Stimulated activated CD4-positive, alpha-beta T cell treated with anti-CD3 and anti-CD28 coated beads, Interleukin-15, amount 100 ng/mL, for 24 hours (primary cell): ENCODE results near the gene BTN2A1.
"Not testable (repeated sequence)": the region's sequence is repeated elsewhere in the genome, so short reads cannot be mapped to it uniquely, and the experiment has no call there.

Experiments used
- DNase-seq: peaks from one replicate; pipeline ENCODE4 v3.0.0-alpha.2; 2020

Gene BTN2A1

DNA sequence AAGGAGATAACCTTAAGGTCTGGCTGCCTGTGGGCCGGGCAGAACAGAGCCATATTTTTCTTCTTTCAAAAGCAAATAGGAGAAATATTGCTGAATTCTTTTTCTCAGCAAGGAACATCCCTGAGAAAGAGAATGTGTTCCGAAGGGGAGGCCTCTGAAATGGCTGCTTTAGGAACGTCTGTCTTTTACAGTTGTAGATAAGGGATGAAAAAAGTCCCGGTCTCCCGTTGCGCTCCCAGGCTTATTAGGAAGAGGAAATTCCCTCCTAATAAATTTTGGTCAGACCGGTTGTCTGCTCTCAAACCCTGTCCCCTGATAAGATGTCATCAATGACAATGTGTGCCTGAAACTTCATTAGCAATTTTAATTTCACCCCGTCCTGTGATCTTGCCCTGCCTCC is 24.1 kb upstream of the BTN2A1 start:
- DNase-seq = not testable (repeated sequence)

DNA sequence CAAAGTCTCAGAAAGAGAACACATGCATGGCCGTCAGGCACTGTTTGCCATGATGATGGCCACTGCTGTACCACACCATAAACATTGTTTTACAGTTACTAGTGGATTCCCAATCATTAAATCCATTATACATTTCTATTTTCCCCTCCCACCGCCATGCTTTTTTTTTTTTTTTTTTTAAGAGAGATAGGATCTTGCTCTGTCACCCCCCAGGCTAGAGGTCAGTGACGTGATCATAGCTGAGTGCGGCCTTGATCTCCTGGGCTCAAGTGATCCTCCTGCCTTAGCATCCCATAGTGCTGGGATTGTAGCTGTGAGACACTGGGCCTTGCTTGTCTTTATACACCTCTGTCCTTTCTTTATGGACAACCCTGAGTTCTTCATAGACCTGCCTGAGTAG is 21.7 kb upstream of the BTN2A1 start:
- DNase-seq = no peak

DNA sequence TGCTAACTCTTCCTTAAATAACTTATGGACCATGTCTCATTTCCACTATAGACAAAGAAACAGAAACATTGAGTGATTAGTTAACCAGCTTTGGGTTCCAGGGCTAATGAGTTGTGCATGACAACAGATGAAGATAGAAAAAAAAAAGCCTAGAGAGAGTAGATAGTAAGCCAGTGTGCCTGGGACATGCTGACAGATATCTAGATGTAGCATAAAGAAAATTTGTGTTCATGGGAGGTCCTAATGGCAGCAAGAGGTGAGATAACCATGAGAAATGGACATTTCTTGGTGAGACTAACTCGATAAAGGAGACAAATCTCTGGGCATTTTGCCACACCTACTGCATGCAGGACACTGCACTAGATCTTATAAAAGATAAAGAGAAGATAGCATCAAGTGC is 20.2 kb upstream of the BTN2A1 start:
- no peak for DNase-seq

DNA sequence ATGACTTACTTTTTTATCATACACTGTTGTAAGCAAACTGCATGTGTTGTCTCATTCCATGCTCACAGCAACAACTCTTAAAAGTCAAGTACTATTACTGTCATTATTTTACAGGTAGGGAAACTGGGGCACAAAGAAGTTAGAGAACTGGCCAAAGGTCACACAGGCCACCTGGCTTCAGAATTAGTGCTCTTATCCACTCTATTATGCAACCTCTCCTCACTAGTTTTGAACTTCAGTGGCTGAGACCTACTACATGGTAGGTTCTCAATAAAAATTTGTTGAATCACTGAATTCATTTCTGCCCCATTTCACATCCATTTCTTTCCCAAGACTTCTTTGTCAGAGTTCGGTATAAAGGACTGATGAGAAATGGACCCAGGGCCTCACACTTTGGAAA is 19.8 kb upstream of the BTN2A1 start:
- no peak for DNase-seq

DNA sequence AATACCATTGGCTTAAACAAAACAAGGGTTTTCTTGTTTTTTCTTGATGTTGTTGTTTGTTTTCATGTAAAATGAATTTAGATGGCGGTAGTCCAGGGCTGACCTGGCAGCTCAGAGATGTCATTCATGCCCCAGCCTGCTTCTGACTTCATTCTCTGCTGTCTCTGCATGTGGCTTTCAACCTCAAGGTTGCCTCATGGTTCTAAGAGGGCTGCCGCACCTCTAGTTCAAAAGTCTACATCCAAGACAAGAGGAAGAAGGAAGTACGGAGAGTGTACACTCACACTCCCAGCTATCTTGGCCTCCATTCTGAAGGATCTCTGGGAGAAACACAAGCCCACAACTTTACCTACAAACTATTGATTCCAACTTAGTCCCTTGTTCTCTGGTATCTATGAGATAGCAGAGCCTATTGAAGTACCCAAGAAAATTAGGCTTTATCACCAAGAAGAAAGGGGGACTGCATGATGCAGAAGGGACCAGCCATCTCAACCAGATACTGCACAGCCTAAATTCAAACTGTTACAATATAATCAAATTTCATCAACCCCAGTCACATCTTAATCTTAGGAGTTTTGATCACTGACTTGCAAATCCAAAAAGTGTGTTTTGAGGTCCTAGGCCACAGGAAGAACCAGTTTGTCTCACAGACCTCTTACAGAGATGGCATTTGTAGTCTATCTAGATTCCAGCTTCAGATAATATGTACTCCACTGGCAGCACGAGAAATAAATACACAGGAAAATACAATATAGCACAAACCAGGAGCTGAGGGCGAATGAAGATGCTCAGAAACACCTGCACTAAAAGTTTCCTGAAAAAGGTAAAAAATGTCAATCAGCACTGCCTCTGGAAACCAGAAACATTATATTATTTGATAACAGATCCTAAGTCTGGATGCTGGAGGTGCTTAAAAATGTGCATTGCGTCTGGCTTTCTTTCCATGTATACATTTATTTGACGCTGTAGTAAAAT is 18.3 kb upstream of the BTN2A1 start:
- DNase-seq = no peak

DNA sequence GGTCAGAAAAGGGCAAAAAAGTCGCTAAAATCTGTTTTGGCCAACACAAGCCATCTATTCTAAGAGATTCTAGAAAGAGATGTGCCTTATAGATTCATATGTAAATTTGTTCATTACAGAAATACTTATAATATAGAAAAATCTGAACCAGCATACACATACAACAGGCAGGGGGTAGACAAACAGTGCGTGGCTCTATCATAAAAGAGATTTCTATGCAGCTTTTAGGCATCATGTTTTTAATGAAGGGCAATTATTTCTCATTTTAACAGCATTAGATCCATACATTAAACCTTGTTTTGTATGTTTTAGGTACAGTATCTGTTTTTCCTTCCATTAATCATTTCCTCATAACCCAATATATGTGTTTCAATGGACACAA is 16.8 kb upstream of the BTN2A1 start:
- DNase-seq = no peak

DNA sequence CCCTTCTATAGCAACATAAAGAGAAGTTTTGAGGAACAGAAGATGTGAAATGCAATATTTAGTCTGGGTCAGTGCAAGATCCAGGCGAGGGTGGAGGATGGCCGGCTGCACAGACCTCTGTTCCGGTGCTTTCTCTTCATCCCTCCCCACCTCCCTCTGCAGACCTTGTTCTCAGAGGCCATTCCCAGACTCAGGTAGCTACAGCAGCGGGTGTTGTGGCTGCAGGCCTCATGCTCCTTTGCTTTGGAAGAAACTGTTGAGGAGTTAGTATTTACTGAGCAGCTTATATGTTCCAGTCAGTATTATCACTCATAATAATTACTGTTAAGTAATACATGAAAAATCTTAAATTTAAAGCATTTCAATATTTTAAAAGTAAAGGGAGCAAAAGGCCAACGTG is 15.8 kb upstream of the BTN2A1 start:
- no peak for DNase-seq

DNA sequence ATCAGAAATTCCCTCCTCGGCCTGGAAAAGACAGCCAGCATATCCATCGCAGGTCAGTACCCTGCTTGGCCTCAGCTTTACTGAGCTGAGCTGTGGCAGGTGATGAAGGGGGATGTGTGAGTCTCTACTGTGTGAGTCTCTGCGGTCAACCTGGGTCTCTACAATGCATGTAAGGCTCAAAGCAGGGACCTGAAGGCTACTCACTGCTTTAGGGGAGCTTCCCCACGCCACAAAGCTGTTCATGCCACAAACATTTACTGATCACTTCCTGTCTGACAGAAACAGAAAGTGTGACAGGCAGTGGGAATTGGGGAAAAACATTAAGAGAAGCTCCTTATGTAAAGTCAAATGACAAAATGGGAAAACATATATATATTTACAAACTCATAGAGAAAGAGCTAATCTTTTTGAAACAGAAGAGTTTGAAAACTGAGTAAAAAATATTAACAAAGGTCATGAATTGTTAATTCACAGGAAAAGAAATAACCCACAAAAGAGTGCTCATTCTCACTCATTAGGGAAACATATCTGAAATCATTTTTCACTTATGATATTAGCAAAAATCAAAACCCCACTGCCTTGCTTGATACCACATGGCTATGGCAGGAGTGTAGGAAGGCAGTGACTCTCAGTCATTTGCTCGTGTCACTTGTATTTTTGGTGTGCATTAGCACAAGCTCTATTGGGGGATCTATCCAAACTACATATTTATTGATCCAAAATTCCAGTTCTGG is 11.7 kb upstream of the BTN2A1 start:
- peak; percentile 59 for DNase-seq

DNA sequence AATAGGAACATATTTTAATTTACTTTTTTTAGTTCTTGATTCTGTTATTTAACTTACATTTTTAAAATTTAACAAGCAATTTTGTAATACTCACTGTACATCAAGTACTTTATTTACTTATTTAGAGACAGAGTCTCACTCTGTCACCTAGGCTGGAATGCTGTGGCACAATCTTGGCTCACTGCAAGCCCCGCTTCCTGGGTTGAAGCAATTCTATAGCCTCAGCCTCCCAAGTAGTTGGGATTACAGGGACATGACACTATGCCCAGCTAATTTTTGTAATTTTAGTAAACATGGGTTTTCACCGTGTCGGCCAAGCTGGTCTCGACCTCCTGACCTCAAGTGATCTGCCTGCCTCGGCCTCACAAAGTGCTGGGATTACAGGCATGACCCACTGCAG is 10.5 kb upstream of the BTN2A1 start:
- DNase-seq = no peak

DNA sequence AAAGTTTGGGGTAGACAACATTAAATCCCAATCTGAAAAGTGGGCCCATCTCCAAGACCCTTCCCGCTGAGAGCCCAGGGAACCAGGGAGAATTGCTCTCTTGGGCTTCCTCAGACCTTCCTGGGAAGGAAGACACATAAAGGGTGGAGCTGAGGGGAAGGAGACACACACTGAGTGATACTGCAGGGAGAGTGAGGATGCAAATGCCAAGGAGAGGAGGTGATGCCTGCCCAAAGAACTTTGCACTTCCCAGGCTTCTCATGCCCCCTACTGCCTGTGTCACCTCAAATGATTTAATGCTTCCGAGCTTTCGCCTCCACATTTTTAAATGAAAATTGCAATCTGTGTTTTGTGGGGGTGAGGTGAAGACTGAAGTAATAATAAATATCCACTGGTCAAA is 7.5 kb upstream of the BTN2A1 start:
- no peak for DNase-seq

DNA sequence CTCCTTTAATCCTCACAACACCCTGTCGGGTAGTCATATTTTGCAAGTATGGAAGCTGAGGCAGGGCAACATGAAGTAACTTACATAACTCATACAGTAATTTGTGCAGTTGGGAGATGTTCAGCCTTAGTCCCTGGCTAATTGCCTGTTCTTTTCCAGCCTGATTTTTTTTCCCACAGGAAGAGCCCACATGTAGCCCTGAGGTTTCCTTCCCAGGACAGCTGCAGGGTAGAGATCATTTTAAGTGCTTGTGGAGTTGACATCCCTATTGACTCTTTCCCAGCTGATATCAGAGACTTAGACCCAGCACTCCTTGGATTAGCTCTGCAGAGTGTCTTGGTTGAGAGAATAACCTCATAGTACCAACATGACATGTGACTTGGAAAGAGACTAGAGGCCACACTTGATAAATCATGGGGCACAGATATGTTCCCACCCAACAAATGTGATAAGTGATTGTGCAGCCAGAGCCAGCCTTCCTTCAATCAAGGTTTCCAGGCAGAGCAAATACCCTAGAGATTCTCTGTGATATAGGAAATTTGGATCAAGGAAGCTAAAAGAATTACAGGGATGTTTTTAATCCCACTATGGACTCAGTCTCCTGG is 5.0 kb upstream of the BTN2A1 start:
- DNase-seq = no peak

DNA sequence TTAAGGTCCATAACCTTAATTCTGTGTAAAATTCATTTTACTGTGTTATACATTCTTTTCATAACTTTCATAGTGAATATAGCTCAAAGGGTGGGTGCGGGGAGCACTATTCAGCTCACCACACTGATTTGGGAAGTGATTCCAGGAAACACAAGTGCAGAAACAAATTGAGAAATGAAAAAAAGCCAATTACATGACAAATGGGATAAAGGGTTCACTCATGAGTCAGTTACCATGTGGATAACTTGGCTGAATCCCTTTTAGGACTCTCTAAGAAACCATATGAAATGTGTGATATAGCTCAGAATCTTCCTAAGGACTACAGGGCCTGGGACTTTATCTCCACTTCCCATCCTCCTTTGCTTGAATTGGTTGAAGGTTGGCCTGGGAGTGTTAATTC is 3.1 kb upstream of the BTN2A1 start:
- DNase-seq = no peak

DNA sequence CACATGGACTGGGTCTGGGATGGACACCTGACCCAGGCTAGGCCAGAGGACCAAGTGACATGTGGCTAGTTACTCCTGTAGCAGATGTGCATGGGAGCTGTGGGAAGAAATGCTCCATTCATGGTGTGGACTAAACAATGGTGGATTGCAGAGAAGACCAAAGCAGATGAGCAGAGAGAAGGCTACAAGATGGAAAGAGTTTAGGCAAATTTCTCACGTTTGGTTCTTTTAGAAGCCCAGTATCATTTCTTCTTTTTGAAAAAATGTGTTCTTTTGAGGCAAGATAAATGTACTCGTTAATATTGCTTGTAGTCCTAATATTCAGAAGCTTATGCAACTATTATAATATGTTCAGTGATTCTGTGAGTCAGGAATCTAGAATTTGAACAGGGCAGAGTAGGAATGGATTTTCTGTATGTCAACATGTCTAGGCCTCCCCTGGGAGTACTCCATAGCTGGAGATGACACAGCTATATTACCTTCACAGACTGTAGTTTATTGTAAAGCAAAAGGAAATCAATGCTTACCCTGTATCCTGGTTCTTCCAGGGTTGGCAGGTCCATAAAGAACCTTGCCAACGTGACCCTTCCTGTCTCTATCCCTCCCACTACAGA is 2.3 kb upstream of the BTN2A1 start:
- no peak for DNase-seq

DNA sequence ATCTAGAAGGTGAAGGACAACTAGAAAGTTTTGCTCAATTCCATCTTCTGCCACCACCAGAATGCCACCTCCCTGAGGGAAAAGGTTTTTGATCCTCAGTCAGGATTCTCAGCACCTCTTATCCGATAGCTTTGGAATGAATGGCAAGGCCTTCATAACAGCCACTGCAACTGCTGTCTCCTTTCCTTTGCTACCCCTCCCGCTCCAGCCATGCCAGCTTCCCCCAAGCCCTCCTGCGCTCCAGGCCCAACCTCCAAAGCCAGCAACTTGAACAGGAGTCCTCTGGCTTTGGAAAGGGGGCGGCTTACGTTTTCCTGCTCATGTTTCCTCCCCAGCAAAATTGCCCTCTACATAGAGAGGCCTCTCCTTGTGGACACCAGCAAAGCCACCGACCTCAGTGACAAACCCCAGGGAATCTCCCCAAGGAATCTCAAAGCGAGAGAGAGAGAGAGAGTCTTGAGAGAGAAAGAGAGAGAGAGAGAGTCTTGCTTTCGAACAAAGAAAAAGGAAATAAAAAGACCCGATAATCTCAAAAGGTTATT is 420 bp upstream of the BTN2A1 start:
- DNase-seq = no peak

DNA sequence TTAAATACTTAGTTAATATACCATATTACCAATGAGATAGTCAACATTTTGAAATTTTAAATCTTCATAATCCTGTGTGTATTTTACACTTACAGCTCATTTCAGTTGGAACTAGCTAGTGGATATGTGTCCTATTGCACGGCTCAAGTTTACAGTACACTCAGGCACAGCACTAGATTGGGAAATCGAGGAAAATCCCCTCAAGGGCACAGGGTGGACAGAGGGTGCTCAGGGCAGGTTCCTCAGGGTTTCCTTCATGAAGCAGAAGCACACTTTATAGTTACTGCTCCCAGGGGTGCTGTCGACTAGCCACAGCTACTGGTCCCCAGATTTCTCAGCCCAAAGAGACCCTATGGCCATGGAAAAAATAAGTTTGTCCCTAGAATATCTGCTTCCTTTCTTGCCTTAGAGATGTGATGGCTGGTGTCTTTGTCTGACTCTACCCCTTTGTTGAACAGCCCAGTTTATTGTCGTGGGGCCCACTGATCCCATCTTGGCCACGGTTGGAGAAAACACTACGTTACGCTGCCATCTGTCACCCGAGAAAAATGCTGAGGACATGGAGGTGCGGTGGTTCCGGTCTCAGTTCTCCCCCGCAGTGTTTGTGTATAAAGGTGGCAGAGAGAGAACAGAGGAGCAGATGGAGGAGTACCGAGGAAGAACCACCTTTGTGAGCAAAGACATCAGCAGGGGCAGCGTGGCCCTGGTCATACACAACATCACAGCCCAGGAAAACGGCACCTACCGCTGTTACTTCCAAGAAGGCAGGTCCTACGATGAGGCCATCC is 1.5 kb downstream of the BTN2A1 start:
- DNase-seq = no peak

DNA sequence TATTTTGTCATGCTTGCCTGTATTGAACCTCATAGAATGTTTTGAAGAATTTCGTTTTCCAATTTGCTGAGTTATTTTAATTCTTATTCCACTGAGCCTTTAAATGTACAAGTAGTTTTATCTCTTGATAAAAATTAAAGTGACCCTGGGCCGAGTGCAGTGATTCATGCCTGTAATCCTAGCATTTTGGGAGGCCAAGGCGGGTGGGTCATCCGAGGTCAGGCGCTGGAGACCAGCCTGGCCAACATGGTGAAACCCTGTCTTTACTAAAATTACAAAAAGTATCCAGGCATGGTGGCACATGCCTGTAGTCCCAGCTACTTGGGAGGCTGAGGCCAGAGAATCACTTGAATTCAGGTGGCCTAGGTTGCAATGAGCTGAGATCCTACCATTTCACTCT is 3.6 kb downstream of the BTN2A1 start:
- not testable (repeated sequence) for DNase-seq

DNA sequence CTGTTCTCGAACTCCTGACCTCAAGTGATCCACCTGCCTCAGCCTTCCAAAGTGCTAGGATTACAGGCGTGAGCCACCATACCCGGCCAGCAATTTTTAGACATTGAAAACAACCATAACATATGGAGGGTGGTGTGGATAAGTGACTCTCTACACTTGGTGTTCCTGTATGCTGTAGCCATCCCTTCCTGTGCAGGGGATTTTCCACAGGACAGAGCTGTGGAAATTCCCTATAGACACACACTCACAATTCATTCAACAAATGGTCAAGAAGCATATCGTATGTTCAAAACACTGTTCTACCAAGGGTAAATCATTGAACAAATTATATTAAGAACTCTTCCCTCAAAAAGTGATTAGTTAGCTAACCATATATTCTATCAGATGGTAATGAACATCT is 6.3 kb downstream of the BTN2A1 start:
- DNase-seq = no peak

DNA sequence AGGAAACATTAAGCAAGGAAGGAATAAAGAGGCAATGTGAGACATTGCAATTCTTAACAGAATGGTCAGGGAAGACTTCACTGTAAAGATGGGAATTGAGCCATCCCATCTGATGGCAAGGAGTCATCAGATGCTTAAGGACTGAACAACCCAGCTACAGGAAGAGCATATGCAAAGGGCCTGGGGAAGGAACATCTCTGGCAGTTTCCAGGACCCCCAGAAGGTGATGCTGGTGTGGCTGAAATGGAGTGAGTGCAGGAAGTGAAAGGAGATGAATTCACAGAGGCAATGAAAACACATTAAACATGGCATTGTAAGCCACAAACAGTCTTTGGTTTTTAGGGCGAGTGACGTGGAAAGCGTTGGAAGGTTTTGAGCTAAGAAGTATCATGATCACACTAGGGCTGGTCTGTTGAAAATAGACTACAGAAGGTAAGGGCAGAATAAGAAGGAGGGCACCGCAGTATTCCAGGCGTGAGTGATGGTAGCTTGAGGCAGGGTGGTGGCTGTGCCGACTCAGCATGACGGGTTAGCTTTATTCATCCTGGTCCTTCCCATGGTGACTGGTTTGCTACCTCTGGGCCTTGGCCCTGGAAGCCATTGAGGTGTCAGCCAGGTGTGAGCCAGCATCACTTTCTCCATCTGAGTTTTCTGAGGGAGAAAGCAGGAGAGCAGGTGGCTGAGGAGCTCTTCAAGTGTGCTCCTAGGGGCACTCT is 6.8 kb downstream of the BTN2A1 start:
- DNase-seq = no peak

DNA sequence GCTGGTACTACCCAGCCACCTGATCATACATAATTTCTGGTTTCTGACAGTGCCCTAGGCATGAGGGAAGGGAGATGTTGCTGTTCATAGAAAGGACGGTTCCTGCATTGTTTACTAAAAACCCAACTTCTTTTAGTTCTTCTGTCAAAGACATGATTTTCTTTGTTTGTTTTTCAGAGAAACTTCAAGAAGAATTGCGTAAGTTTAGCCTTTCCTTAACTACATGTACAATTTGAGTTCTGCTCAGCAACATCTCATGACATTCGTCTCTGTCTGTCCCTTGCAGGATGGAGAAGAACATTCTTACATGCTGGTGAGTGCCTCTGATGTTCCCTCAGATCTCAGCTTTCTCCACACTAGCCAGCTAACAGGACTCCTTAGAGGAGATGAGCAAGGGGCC is 8.0 kb downstream of the BTN2A1 start:
- DNase-seq = no peak

DNA sequence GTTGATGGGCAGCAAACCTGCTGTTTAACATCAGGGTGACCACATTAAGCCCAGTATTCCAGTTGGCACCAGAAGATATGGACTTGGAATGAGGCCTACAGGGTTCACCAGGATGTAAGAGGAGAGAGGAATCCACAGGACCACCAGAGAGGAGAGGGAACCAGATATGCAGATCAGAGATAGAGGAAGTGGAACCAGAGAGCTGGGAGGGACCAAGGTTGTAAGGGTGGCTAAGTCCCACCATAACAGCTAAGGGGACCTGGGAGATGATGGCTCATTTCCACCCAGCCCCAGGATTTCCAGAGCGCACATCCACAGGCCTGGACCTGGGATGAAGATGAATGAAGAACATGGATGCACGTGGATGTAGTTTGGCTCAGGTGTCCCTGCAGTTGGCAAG is 11.1 kb downstream of the BTN2A1 start:
- DNase-seq = no peak

DNA sequence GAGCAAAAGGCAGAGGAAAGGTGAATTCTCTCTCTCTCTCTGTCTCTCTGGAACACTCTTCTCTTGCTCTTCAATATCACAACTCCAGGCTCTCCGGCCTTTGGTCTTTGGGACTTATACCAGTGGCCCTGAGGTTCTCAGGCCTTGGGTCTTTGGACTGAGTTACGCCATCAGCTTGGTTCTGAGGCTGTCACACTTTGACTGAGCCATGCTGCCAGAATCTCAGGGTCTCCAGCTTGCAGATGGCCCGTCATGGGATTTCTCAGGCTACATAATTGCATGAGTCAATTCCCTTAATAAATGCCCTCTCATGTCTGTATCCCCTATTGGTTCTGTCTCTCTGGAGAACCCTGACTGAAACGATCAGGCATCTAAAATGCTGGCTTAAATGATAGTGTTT is 12.9 kb downstream of the BTN2A1 start:
- DNase-seq = no peak

DNA sequence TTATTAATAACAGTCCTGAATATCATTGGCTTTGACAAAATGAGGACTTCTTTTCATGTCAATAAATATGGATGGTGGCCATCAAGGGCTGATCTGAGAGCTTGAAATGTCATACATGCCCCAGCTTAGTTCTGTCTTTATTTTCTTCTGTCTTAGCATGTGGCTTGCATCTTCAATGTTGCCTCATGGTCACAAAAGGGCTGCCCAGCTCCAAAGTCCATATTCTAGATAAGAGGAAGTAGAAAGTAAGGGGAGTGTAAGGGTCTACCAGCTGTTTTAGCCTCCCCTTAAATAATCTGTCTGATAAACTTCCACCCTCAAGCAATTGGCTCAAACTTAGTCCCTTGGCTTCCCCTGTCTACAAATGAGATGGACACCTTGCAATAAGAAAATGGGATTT is 14.2 kb downstream of the BTN2A1 start:
- DNase-seq = no peak
